OCI-LY7 (cell line): ENCODE data around the gene C20orf96.

Experiments used
- CTCF ChIP-seq: fragments of 200-600 bp; sonication (generic); conservative IDR thresholded peaks from 2 replicates; pipeline ENCODE4 v1.5.1; 2014; ENCODE audit warnings: mild to moderate bottlenecking, antibody characterized with exemption, low read length, moderate library complexity, mixed read lengths
- EZH2phosphoT487 ChIP-seq: fragments of 200-600 bp; sonication (generic); IDR thresholded peaks from 2 replicates; pipeline ENCODE4 v1.6.1; 2018; ENCODE audit warnings: low read depth, borderline replicate concordance, mild to moderate bottlenecking, mixed run types, antibody characterized with exemption, low read length, moderate library complexity, mixed read lengths

- TF ChIP-seq CTCF (no peak), EZH2phosphoT487 (no peak)
These were observed 35.5 kb upstream of the C20orf96 start for GRCh38 chr20:325889-326644.
